Brain microvascular endothelial cell (primary cell): ENCODE measurements around the gene GNPTG.

Experiments
- DNase-seq: peaks from one replicate; pipeline ENCODE4 v3.0.0-alpha.2; 2020
- H3K27ac ChIP-seq: fragments of 250-450 bp; sonication (Bioruptor Pico); 2 replicates; pipeline ENCODE4 v1.5.1; 2020; ENCODE audit warnings: mild to moderate bottlenecking, moderate library complexity
- H3K27me3 ChIP-seq: fragments of 250-450 bp; sonication (Bioruptor Pico); replicated peaks from 2 replicates; pipeline ENCODE4 v1.5.1; 2020; ENCODE audit warnings: mild to moderate bottlenecking
- H3K36me3 ChIP-seq: fragments of 250-450 bp; sonication (Bioruptor Pico); replicated peaks from 2 replicates; pipeline ENCODE4 v1.5.1; 2020; ENCODE audit warnings: mild to moderate bottlenecking
- H3K4me3 ChIP-seq: 2 replicates; pipeline ENCODE4 v1.5.1; 2011; ENCODE audit warnings: low read depth, mild to moderate bottlenecking, control low read depth, low read length, moderate library complexity
- CTCF ChIP-seq: IDR thresholded peaks from 2 replicates; pipeline ENCODE4 v1.5.1; 2011; ENCODE audit warnings: low read depth, mild to moderate bottlenecking, moderate library complexity, low read length, control low read depth, inconsistent platforms; ENCODE audit errors: missing control alignments
- in situ Hi-C: cut with HindIII; loops from 2 replicates; pipeline ENCODE4 v1.10.0; 2017; ENCODE audit warnings: low sequenced_read_pairs, low pct_ligation_motif_present

The GNPTG gene

GRCh38 chr16:1338855-1339675 is 12.7 kb upstream of the GNPTG start:
- in situ Hi-C loops = no loop called here
- Histone ChIP-seq H3K36me3 (no peaks in the 10 kb centered on the region), H3K27me3 (peaks cover 25% of the 10 kb centered on the region), H3K4me3 (no peak overlapping the region), H3K27ac (no peak overlapping the region)
- TF ChIP-seq CTCF = no peak
- DNase-seq = no peak

- TF ChIP-seq CTCF = no peak
- in situ Hi-C loops = no loop called here
- no peaks in the 10 kb centered on the region for H3K36me3 ChIP-seq
- DNase-seq = no peak
- no peak overlapping the region for H3K27ac ChIP-seq
- H3K4me3 ChIP-seq = no peak overlapping the region
- H3K27me3 ChIP-seq = peaks cover 6% of the 10 kb centered on the region
Measured at GRCh38 chr16:1340730-1341494, 10.8 kb upstream of the GNPTG start.

- H3K4me3 ChIP-seq = no peak overlapping the region
- H3K27me3 ChIP-seq = no peaks in the 10 kb centered on the region
- in situ Hi-C loops = no loop called here
- DNase-seq = no peak
- H3K27ac ChIP-seq = no peak overlapping the region
- no peaks in the 10 kb centered on the region for H3K36me3 ChIP-seq
- TF ChIP-seq CTCF = no peak
Measured at GRCh38 chr16:1341495-1342420, 10.0 kb upstream of the GNPTG start.

GRCh38 chr16:1342526-1343427 is 9.0 kb upstream of the GNPTG start:
- no peak overlapping the region for H3K4me3 ChIP-seq
- no peaks in the 10 kb centered on the region for H3K27me3 ChIP-seq
- H3K27ac ChIP-seq = no peak overlapping the region

More at GRCh38 chr16:1342526-1343427, 9.0 kb upstream of the GNPTG start:
- DNase-seq = peak; percentile 92
- no peak for TF ChIP-seq CTCF
- no peaks in the 10 kb centered on the region for H3K36me3 ChIP-seq
- in situ Hi-C loops = no loop called here
